K562 (cell line): ENCODE data around the gene PDE1C. TPM values are rescaled to one million over a fixed set of nuclear protein-coding genes. Genes with fewer than 3 reads are reported as not detected.

Experiments
- ATAC-seq: fragments of 200-7000 bp; cut with Tn5 transposase; 3 replicates; pipeline ENCODE4 v1.9.1; 2020; ENCODE audit warnings: moderate library complexity
- BruUV-seq: library from RNA; stranded (reverse); fragments of 400-500 nt; replicated peaks from 2 replicates; lab custom pipeline; 2021; lab: Mats Ljungman, UMichigan
- CTCF ChIA-PET: fragments of 300-600 bp; formaldehyde crosslinking; extraction: SDS; loops from one replicate; lab custom pipeline; 2021; ENCODE audit warnings: low intra/inter-chr PET ratio; lab: Yijun Ruan, JAX
- POLR2A ChIA-PET: fragments of 300-600, 350-650 bp; sonication (Branson Sonifier 250); formaldehyde crosslinking; extraction: SDS; loops from one replicate; lab custom pipeline; 2021; ENCODE audit warnings: antibody characterized with exemption, inconsistent platforms; lab: Yijun Ruan, JAX
- DNase-seq, 4 experiments: peaks; one replicate each; pipeline versions ENCODE4 v3.0.0 to v3.0.0-alpha.2; 2011 to 2018; ENCODE audit warnings: low spot score in 3 of 4, mixed read lengths in 3 of 4; ENCODE audit errors: extremely low read depth in 1 of 4
- FAIRE-seq: peaks from 2 replicates; lab custom pipeline; 2011; peaks lifted over from hg19 to GRCh38; lab: Jason Lieb, UNC
- H2AFZ ChIP-seq: 2 replicates; pipeline ENCODE4 v1.6.0; 2011; ENCODE audit warnings: low read depth, low read length, control low read depth, inconsistent platforms
- H3K27ac ChIP-seq: fragments of 200-600 bp; 3 replicates; pipeline ENCODE4 v1.8.0; 2011; ENCODE audit warnings: low read depth, mild to moderate bottlenecking, control low read depth, inconsistent platforms, low read length, moderate library complexity, mixed read lengths; ENCODE audit errors: extremely low read depth
- H3K27me3 ChIP-seq, 2 experiments: fragments of 300-600 bp in 1 of 2; 2 replicates in 1 of 2; 3 replicates in 1 of 2; pipeline versions ENCODE4 v1.6.0 to v1.8.0; 2011; ENCODE audit warnings: inconsistent platforms in 2 of 2, low read length in 2 of 2, mild to moderate bottlenecking in 1 of 2, mixed read lengths in 1 of 2, moderate library complexity in 1 of 2; ENCODE audit not compliant: control insufficient read depth in 2 of 2, insufficient read depth in 2 of 2
- H3K36me3 ChIP-seq: fragments of 300-600 bp; 3 replicates; pipeline ENCODE4 v1.8.0; 2011; ENCODE audit warnings: mild to moderate bottlenecking, low read length, inconsistent platforms; ENCODE audit not compliant: control insufficient read depth, insufficient read depth
- H3K4me1 ChIP-seq, 2 experiments: fragments of 200-600 bp in 1 of 2; replicated peaks in 1 of 2; 2 replicates in 1 of 2; 3 replicates in 1 of 2; pipeline versions ENCODE4 v1.5.1 to v1.8.0; 2011; ENCODE audit warnings: inconsistent platforms in 2 of 2, low read length in 2 of 2, mild to moderate bottlenecking in 1 of 2, mixed read lengths in 1 of 2, moderate library complexity in 1 of 2; ENCODE audit not compliant: control insufficient read depth in 2 of 2, insufficient read depth in 2 of 2
- H3K4me2 ChIP-seq: 2 replicates; pipeline ENCODE4 v1.6.1; 2011; ENCODE audit warnings: low read length, control low read depth, inconsistent platforms, mixed read lengths; ENCODE audit not compliant: insufficient read depth
- H3K4me3 ChIP-seq: fragments of 200-600 bp; sonication (generic), shearing (Covaris generic); 2 replicates; pipeline ENCODE4 v1.5.1; 2016; ENCODE audit warnings: control low read depth, inconsistent platforms
- H3K79me2 ChIP-seq: fragments of 200-600 bp; 3 replicates; pipeline ENCODE4 v1.8.0; 2011; ENCODE audit warnings: low read length, inconsistent platforms; ENCODE audit not compliant: control insufficient read depth, insufficient read depth
- H3K9ac ChIP-seq, 2 experiments: 2 replicates each; pipeline versions ENCODE4 v1.6.0 to v1.6.1; 2011; ENCODE audit warnings: low read depth in 2 of 2, low read length in 2 of 2, control low read depth in 1 of 2, inconsistent platforms in 1 of 2, mild to moderate bottlenecking in 1 of 2, mixed read lengths in 1 of 2; ENCODE audit not compliant: insufficient read depth in 1 of 2
- H3K9me1 ChIP-seq: one replicate; pipeline ENCODE4 v1.6.0; 2011; ENCODE audit warnings: inconsistent platforms, mild to moderate bottlenecking, low read length, moderate library complexity; ENCODE audit not compliant: control insufficient read depth, insufficient read depth
- H3K9me3 ChIP-seq: replicated peaks from 2 replicates; pipeline ENCODE4 v1.5.1; 2011; ENCODE audit warnings: low read depth, low read length, inconsistent platforms; ENCODE audit not compliant: control insufficient read depth, insufficient read depth
- H4K20me1 ChIP-seq: replicated peaks from 2 replicates; pipeline ENCODE4 v1.6.1; 2011; ENCODE audit warnings: low read length, inconsistent platforms, mixed read lengths; ENCODE audit not compliant: control insufficient read depth, insufficient read depth
- ATF1 ChIP-seq, 2 experiments: fragments of 450-650 bp in 1 of 2; IDR thresholded peaks; 2 replicates each; pipeline ENCODE4 v1.6.1; 2016; ENCODE audit warnings: missing compliant biosample characterization in 1 of 2, missing genetic modification characterization in 1 of 2
- HLTF ChIP-seq: fragments of 450-650 bp; IDR thresholded peaks from 2 replicates; pipeline ENCODE4 v1.6.1; 2016
- NR2C1 ChIP-seq, 2 experiments: fragments of 450-650 bp; IDR thresholded peaks; 2 replicates each; pipeline ENCODE4 v1.6.1; 2017; ENCODE audit warnings: mild to moderate bottlenecking in 2 of 2, antibody characterized with exemption in 1 of 2, inconsistent platforms in 1 of 2, missing compliant biosample characterization in 1 of 2, missing genetic modification characterization in 1 of 2
- SAFB ChIP-seq: fragments of 200-400 bp; formaldehyde crosslinking; IDR thresholded peaks from 2 replicates; pipeline ENCODE4 v1.6.1; 2017; ENCODE audit warnings: low read depth, low read length, borderline replicate concordance
- TEAD1 ChIP-seq, 2 experiments: fragments of 450-650 bp in 1 of 2; sonication (generic) in 1 of 2; formaldehyde crosslinking; IDR thresholded peaks; 2 replicates each; pipeline versions ENCODE4 v1.4.0 to v1.8.0; 2020 to 2022; ENCODE audit warnings: mild to moderate bottlenecking in 2 of 2, missing genetic modification reagents in 1 of 2
- WGBS: fragments of 100-300 bp; shearing (Covaris generic); methylation state at CpG from one replicate; pipeline ENCODE4 v1.1.6; 2016; ENCODE audit warnings: low coverage, mixed read lengths; ENCODE audit not compliant: insufficient coverage; ENCODE audit errors: missing lambda C conversion rate; 5-methylcytosine and 5-hydroxymethylcytosine counted together
- in situ Hi-C: fragments of 300-500 bp; cut with MboI; formaldehyde crosslinking; loops from 4 replicates; pipeline ENCODE4 v1.15.0; 2018; ENCODE audit warnings: inconsistent platforms, mixed read lengths
- intact Hi-C: fragments of 100-400 bp; cut with micrococcal nuclease; formaldehyde crosslinking; loops from 2 replicates; pipeline ENCODE4 v1.14.2; 2022
- polyA plus RNA-seq, 8 experiments: library from polyadenylated mRNA; depleted of rRNA in 4 of 8; stranded (reverse) in 5 of 8; unstranded in 3 of 8; fragments of >200 nt; fragmentation: Nextera tagmentation in 2 of 8; fragmentation: Illumina TruSeq in 1 of 8; extraction: Ambion mirVana in 2 of 8; extraction: Trizol in 1 of 8; gene quantifications; 2 replicates each; pipeline versions ENCODE4 v1.2.1 to v1.2.3, GENCODE V29; 2011 to 2014; ENCODE audit warnings: inconsistent platforms in 1 of 8, missing spikeins in 1 of 8
- total RNA-seq, 7 experiments: library from RNA; depleted of rRNA in 6 of 7; stranded (reverse); fragments of >200 nt in 6 of 7; fragmentation: Illumina TruSeq in 2 of 7; extraction: Trizol in 2 of 7; gene quantifications; 2 replicates each; pipeline versions ENCODE4 v1.2.1 to v1.2.3, GENCODE V29; 2011 to 2021; ENCODE audit warnings: low replicate concordance in 1 of 7
- TF ChIP-seq, protein P1 (sequence below): sonication (generic); formaldehyde crosslinking; IDR thresholded peaks from 2 replicates; pipeline ENCODE4 v1.8.0; 2022; ENCODE audit warnings: missing genetic modification reagents, mild to moderate bottlenecking, borderline replicate concordance
- TF ChIP-seq, protein P2 (sequence below): fragments of 250-450 bp; sonication (Bioruptor Pico); IDR thresholded peaks from 2 replicates; pipeline ENCODE4 v1.5.0; 2021; ENCODE audit warnings: mild to moderate bottlenecking, moderate library complexity
- TF ChIP-seq, protein P3 (sequence below), 2 experiments: fragments of 200-800 bp in 1 of 2; sonication (Bioruptor generic) in 1 of 2; sonication (generic) in 1 of 2; formaldehyde crosslinking in 1 of 2; IDR thresholded peaks in 1 of 2; conservative IDR thresholded peaks in 1 of 2; 2 replicates each; pipeline versions ENCODE4 v1.5.0 to v1.6.1; 2016 to 2020; ENCODE audit warnings: missing compliant biosample characterization in 1 of 2, missing genetic modification characterization in 1 of 2, missing genetic modification reagents in 1 of 2

The PDE1C gene
- total and polyA plus RNA-seq, 9 of the 15 experiments (the other 6 are each of a cell fraction or from before 2014, with no cell fraction given): under 0.01 to 0.01 TPM; not detected in 7

DNA sequence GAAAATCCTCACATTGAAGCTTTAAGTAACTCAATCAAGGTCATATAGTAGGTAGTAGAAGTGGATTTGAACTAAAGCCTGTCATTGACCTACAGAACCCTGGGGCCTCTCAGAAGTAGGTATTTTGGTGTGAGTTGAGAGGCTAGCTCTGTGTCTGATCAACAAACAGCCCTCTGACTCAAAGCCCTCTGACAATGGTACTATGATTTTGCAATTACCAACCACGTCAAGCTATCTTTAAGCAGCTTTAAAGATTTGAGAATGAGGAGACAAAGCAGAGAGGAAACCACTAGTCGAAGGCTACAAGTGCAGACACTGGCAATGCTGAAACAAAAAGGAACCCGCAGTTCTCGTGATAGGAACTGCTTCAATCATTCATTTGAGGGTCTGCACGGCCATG, 19.0 kb upstream of the PDE1C start:
- ATAC-seq: no peak
- BruUV-seq: no TSS peak
- ChIA-PET CTCF (no interaction called here), POLR2A (no interaction called here)
- H3K27ac ChIP-seq: no peak overlapping the region
- no peak overlapping the region for H3K4me3 ChIP-seq
- H3K9me3 ChIP-seq: no peaks in the 10 kb centered on the region
- H3K9ac ChIP-seq: no peak overlapping the region
- intact Hi-C loops: no loop called here
- in situ Hi-C loops: no loop called here
- WGBS: 0% methylated on average over 5 of the region's 5 CpGs
- no peaks in the 10 kb centered on the region for H3K4me1 ChIP-seq
- H3K4me2 ChIP-seq: no peak overlapping the region
- no peak for DNase-seq
- H3K9me1 ChIP-seq: no peaks in the 10 kb centered on the region
- no peaks in the 10 kb centered on the region for H3K36me3 ChIP-seq
- H2AFZ ChIP-seq: no peak overlapping the region
- no peak for FAIRE-seq
- no peaks in the 10 kb centered on the region for H3K79me2 ChIP-seq
- TF ChIP-seq, protein P1, sequence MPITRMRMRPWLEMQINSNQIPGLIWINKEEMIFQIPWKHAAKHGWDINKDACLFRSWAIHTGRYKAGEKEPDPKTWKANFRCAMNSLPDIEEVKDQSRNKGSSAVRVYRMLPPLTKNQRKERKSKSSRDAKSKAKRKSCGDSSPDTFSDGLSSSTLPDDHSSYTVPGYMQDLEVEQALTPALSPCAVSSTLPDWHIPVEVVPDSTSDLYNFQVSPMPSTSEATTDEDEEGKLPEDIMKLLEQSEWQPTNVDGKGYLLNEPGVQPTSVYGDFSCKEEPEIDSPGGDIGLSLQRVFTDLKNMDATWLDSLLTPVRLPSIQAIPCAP: no peak
- TF ChIP-seq, protein P2, sequence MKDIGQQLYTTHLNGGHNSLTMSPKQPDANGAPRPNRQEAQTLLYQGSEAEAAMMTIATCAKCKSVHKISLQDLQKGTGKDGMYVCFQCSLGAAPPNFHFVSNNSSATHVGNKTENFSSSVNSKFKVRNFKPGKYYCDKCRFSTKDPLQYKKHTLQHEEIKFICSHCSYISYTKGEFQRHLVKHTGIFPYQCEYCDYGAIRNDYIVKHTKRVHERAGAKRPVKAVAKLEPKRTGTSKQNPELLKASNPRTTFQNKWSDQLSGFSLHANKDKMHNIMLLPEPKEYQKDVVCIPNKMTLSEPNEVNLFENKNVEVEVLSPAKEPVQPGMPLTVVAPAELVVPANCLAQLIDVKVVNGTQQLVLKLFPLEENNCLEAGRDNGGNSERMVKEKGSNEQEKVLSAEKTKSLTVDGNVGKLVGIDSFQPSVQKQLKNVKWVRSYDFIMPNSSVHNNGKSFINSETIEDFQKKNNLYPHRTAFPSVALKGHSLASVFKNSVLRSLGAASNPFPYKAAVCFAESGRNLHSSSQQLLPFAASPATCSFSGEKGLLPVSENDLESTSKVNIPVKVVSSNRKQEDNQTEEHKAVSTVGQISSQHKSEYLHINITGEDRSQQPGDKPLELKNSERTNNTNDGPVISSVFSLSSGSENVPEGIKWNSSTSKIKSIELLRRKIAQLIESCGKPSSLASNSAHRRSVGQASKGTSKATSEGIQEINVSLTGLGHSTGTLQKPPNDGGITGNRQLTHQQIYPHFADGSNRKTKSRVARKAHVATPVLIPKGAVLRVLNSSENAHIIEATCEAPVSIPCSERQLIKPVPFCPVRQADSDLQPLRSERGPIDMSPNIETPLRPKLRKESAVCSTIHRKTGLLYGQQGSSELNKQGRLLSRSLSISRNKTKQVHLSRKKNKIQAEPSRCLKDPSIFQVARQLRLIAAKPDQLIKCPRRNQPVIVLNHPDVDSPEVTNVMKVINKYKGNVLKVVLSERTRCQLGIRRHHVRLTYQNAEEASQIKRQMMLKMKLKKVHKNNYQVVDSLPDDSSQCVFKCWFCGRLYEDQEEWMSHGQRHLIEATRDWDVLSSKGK: no peak
- no peak for TF ChIP-seq SAFB
- no peak for TF ChIP-seq TEAD1 (CRISPR knock-in tag; IDR thresholded peaks at IDR 0.05)
- TF ChIP-seq, protein P3, sequence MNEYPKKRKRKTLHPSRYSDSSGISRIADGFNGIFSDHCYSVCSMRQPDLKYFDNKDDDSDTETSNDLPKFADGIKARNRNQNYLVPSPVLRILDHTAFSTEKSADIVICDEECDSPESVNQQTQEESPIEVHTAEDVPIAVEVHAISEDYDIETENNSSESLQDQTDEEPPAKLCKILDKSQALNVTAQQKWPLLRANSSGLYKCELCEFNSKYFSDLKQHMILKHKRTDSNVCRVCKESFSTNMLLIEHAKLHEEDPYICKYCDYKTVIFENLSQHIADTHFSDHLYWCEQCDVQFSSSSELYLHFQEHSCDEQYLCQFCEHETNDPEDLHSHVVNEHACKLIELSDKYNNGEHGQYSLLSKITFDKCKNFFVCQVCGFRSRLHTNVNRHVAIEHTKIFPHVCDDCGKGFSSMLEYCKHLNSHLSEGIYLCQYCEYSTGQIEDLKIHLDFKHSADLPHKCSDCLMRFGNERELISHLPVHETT (CRISPR knock-in tag; conservative IDR thresholded peaks at IDR 0.05 in 1 of 2, IDR thresholded peaks at IDR 0.05 in 1 of 2): no peak
- TF ChIP-seq ATF1 (CRISPR knock-in tag; IDR thresholded peaks at IDR 0.05): no peak
- no peak for TF ChIP-seq ATF1 (tag; IDR thresholded peaks at IDR 0.05)
- TF ChIP-seq NR2C1 (IDR thresholded peaks at IDR 0.05): no peak
- no peak for TF ChIP-seq NR2C1 (tag; IDR thresholded peaks at IDR 0.05)
- TF ChIP-seq HLTF: no peak
- no peaks in the 10 kb centered on the region for H4K20me1 ChIP-seq
- H3K27me3 ChIP-seq: no peaks in the 10 kb centered on the region
